Stomach smooth muscle (tissue), 2 donors: ENCODE results near the gene TRPV4.

Experiments used
- H3K27ac ChIP-seq: one replicate; pipeline ENCODE4 v1.7.0; 2013; ENCODE audit warnings: mild to moderate bottlenecking, low read length, inconsistent platforms
- H3K27me3 ChIP-seq, 2 donors: one replicate each; pipeline ENCODE4 v1.7.0; 2013; ENCODE audit warnings: low read length in 2 of 2; ENCODE audit not compliant: insufficient read depth in 2 of 2, control insufficient read depth in 1 of 2
- H3K36me3 ChIP-seq, 2 donors: one replicate each; pipeline ENCODE4 v1.7.0; 2013; ENCODE audit warnings: low read length in 2 of 2; ENCODE audit not compliant: control insufficient read depth in 2 of 2, insufficient read depth in 2 of 2
- H3K4me1 ChIP-seq: one replicate; pipeline ENCODE4 v1.7.0; 2013; ENCODE audit warnings: low read length; ENCODE audit not compliant: control insufficient read depth, insufficient read depth
- H3K4me3 ChIP-seq, 2 donors: one replicate each; pipeline ENCODE4 v1.7.0; 2013; ENCODE audit warnings: low read length in 2 of 2
- H3K9ac ChIP-seq, 2 donors: one replicate each; pipeline ENCODE4 v1.7.0; 2013; ENCODE audit warnings: low read length in 2 of 2, mild to moderate bottlenecking in 1 of 2
- H3K9me3 ChIP-seq, 2 donors: one replicate each; pipeline ENCODE4 v1.7.0; 2013; ENCODE audit warnings: low read length in 2 of 2; ENCODE audit not compliant: control insufficient read depth in 2 of 2
- donor health status: healthy.
- donor health status: Pancreatic carcinoma.

The TRPV4 gene

DNA sequence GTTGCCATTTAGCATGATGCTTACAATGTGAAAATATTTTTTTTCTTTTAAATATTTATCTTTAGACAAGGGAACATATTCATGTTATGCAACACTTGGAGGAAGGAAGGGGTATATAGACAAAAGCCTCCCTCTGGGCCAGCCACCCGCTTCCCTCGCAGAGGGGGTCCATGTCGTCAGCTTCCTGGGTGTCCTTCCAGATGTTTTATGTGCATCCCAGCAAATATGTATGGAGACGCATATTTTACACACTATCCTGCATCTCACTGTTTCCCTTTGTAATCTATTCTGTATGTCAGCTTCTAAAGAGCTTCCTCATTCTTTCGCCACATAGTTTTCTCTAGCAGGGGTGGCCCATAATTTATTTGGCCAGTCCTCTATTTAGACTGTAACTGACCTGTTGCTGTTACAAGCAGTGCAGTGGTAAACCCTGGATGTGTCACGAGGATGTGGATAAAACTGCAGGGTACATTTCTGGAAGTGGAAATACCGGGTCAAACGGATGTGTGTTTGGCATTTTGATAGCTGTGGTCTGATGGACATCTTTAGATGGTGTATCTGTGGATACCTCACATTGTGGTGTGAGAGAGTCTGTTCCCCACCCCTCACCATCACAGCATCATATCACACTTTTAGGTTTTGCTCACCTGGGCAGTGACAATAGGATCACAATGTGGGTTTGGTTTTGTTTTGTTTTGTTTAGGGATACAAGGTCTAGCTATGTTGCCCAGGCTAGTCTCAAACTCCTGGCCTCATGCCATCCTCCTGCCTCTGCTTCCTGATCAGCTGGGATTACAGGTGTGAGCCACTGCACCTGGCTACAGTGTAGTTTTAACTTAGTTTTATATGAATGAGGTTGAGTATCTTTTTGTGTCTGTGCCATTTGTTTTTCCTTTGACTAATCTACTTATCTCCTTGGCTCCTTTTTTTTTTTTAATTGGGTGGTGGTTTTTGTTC lies 87.9 kb downstream of the TRPV4 start:
- H3K4me3 ChIP-seq = no peak overlapping the region
- H3K9me3 ChIP-seq = no peaks in the 10 kb centered on the region
- H3K9ac ChIP-seq = no peak overlapping the region
- H3K36me3 ChIP-seq = no peaks in the 10 kb centered on the region
- no peak overlapping the region for H3K27ac ChIP-seq
- H3K27me3 ChIP-seq = peaks cover 3 to 5% of the 10 kb centered on the region in 2 donors
- H3K4me1 ChIP-seq = no peaks in the 10 kb centered on the region

GRCh38 chr12:109744026-109744425 lies 89.2 kb downstream of the TRPV4 start:
- H3K9me3 ChIP-seq = no peaks in the 10 kb centered on the region
- peaks cover 3 to 5% of the 10 kb centered on the region in 2 donors for H3K27me3 ChIP-seq
- no peak overlapping the region for H3K27ac ChIP-seq
- no peaks in the 10 kb centered on the region for H3K4me1 ChIP-seq
- H3K4me3 ChIP-seq = no peak overlapping the region
- H3K36me3 ChIP-seq = no peaks in the 10 kb centered on the region
- H3K9ac ChIP-seq = no peak overlapping the region

GRCh38 chr12:109743076-109743910 lies 89.9 kb downstream of the TRPV4 start:
- H3K27me3 ChIP-seq = peaks cover 3 to 10% of the 10 kb centered on the region in 2 donors
- H3K9ac ChIP-seq = no peak overlapping the region
- H3K4me1 ChIP-seq = no peaks in the 10 kb centered on the region
- no peaks in the 10 kb centered on the region for H3K9me3 ChIP-seq
- no peak overlapping the region for H3K4me3 ChIP-seq
- no peak overlapping the region for H3K27ac ChIP-seq
- no peaks in the 10 kb centered on the region for H3K36me3 ChIP-seq

GRCh38 chr12:109741970-109742703 lies 91.1 kb downstream of the TRPV4 start:
- Histone ChIP-seq H3K9ac (no peak overlapping the region), H3K36me3 (no peaks in the 10 kb centered on the region), H3K4me3 (no peak overlapping the region), H3K9me3 (no peaks in the 10 kb centered on the region), H3K4me1 (no peaks in the 10 kb centered on the region), H3K27ac (no peak overlapping the region), H3K27me3 (peaks cover 6 to 14% of the 10 kb centered on the region in 2 donors)

- no peaks in the 10 kb centered on the region for H3K4me1 ChIP-seq
- H3K9ac ChIP-seq = no peak overlapping the region
Observed at GRCh38 chr12:109741286-109741969, 91.8 kb downstream of the TRPV4 start.

DNA sequence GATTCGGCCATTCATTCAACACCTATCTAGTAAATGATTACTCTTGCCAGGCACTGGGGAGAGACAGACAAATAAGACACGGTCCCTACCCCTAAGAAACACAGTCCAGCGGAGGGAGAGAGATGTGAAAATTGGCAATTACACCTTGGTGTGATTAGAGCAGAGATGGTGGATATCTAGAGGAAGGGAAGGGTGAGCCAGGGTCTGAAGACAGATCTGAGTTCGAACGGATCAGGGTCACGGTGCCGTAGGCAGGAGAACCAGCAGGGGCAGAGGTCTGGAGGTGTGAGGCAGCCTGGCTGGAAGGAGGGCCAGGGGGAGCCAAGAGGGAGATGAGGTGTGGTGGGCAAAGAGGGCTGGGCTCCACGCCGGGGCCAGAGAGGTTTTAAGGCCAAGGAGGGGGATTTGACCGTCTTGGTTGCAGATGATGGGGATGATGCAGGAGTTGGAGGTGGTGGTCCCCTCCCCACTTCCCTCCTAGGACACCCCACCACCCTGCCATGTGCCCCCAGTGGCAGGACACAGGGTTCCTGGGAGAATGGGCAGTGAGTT lies 92.4 kb downstream of the TRPV4 start:
- H3K27ac ChIP-seq = no peak overlapping the region
- H3K4me1 ChIP-seq = no peaks in the 10 kb centered on the region
- H3K36me3 ChIP-seq = no peaks in the 10 kb centered on the region
- H3K4me3 ChIP-seq = no peak overlapping the region
- H3K27me3 ChIP-seq = peaks cover 18 to 27% of the 10 kb centered on the region in 2 donors
- H3K9ac ChIP-seq = no peak overlapping the region
- no peaks in the 10 kb centered on the region for H3K9me3 ChIP-seq

More at GRCh38 chr12:109741286-109741969, 91.8 kb downstream of the TRPV4 start:
- H3K27me3 ChIP-seq = peaks cover 12 to 20% of the 10 kb centered on the region in 2 donors
- no peaks in the 10 kb centered on the region for H3K9me3 ChIP-seq
- no peaks in the 10 kb centered on the region for H3K36me3 ChIP-seq
- no peak overlapping the region for H3K4me3 ChIP-seq
- no peak overlapping the region for H3K27ac ChIP-seq

DNA sequence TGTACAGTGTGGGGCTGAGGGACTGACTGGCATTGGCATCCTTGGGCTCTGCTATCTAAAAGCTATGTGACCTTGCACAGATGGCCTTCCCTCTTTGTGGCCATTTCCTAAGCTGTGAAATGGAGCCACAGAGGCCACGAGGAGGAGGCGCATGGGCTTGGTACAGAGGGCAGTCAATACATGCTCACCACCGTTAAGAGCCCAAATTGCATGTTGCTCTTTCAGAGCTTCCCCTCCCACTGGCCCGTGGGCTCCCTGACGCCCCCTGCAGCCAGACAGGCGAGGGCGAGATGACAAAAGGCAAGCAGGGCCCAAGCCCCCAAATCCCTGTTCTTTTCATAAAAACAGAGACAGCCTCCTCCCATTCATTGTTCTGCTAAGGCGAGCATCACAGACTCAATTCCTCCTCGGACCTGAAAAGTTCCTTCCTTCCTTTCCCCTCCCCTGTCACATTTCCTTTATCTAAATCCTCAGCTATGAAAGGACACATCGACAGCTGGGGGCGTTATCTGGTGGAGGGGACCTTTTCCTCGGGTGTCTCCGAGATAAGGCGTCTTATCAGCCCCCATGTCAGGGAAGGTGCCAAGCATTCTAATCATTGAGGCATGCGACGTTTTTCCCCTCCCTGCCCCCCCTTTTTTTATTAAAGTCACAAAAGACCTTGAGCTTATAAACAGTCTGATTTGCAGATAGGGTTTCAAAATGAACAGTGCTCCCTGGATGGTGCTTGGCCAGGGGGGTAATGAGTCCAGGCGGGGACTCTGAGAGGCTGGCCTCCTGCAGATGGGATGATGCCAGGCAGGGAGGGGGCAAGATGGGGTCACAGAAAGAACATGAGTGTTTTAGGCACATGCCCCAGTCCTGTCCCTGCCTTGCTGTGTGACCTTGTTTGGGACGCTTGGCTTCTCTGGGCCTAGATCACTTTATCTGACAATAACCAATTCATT lies 93.2 kb downstream of the TRPV4 start:
- no peaks in the 10 kb centered on the region for H3K36me3 ChIP-seq
- H3K4me3 ChIP-seq = no peak overlapping the region
- H3K4me1 ChIP-seq = no peaks in the 10 kb centered on the region
- H3K27ac ChIP-seq = no peak overlapping the region
- H3K27me3 ChIP-seq = peaks cover 26 to 32% of the 10 kb centered on the region in 2 donors
- no peak overlapping the region for H3K9ac ChIP-seq
- no peaks in the 10 kb centered on the region for H3K9me3 ChIP-seq

DNA sequence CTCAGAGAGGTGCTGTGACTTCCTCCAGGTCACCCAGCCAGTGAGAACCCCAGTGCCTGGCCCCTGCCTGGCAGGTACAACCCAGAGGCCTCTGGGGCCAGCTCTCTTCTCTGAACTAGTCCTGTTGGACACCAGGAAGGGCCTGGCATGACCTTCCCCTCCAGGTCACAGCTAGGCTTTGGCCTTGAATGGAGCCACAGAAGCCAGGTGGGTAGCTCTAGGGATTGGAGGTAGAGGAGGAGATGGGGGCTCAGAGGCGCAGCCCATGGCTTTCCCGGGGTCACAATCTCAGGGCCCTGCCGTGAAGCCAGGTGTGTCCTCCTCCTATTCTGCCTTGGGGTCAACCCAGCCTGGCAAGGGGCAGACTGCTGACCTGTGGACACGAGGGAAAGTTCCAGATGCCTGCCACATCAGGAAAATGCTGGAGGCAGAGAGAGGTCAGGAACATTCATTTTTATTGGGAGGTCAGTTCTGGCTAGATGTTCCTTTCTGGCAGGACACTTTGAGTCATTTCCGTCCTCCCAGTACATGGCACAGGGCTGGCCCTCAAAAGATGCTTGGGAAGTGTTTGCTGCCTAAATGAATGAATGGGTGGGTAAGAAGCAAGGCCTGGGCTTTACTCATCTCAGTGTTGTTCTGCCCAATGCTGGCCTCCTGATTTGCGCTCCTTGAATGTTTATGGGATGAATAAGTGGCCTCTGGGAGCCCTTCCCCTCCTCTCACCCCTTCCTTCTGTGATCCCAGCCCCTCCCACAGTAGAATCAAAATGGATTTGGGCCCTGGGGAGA lies 94.1 kb downstream of the TRPV4 start:
- Histone ChIP-seq H3K27me3 (peaks cover 35 to 40% of the 10 kb centered on the region in 2 donors), H3K36me3 (no peaks in the 10 kb centered on the region), H3K9me3 (no peaks in the 10 kb centered on the region), H3K4me3 (no peak overlapping the region), H3K4me1 (no peaks in the 10 kb centered on the region), H3K9ac (no peak overlapping the region), H3K27ac (no peak overlapping the region)

- no peak overlapping the region for H3K4me3 ChIP-seq
- H3K27me3 ChIP-seq = peaks cover 35 to 42% of the 10 kb centered on the region in 2 donors
- no peaks in the 10 kb centered on the region for H3K4me1 ChIP-seq
- no peaks in the 10 kb centered on the region for H3K9me3 ChIP-seq
- H3K36me3 ChIP-seq = no peaks in the 10 kb centered on the region
- no peak overlapping the region for H3K27ac ChIP-seq
- no peak overlapping the region for H3K9ac ChIP-seq
Observed at GRCh38 chr12:109738209-109738608, 95.0 kb downstream of the TRPV4 start.
